Fibroblast of skin of right quadriceps (primary cell): ENCODE results near the gene KXD1.
"Not testable (repeated sequence)": the region's sequence is repeated elsewhere in the genome, so short reads cannot be mapped to it uniquely, and the experiment has no call there.

Experiments used
- DNase-seq: peaks from one replicate; pipeline ENCODE4 v3.0.0-alpha.2; 2013

KXD1 gene

GRCh38 chr19:18587561-18587960, 29.9 kb downstream of the KXD1 start:
- DNase-seq = no peak

- DNase-seq = no peak
These were observed 30.4 kb downstream of the KXD1 start for GRCh38 chr19:18587962-18588610.

- peak; percentile 76 for DNase-seq
These were observed 31.1 kb downstream of the KXD1 start, which contains the start of gene REX1BD for GRCh38 chr19:18588611-18589379. Gene REX1BD, plus strand, starts transcription at chr19:18588798. Its CDS starts 4 bp downstream, at chr19:18588802.

- peak; percentile 73 for DNase-seq
These were observed 32.0 kb downstream of the KXD1 start for GRCh38 chr19:18589380-18590272.

- peak; percentile 85 for DNase-seq
These were observed 32.9 kb downstream of the KXD1 start for GRCh38 chr19:18590273-18591272.

GRCh38 chr19:18591735-18592385, 34.2 kb downstream of the KXD1 start:
- peak; percentile 85 for DNase-seq

GRCh38 chr19:18592732-18593131, 35.1 kb downstream of the KXD1 start:
- DNase-seq = not testable (repeated sequence)

- DNase-seq = no peak
These were observed 35.9 kb downstream of the KXD1 start for GRCh38 chr19:18593367-18594095.

GRCh38 chr19:18594096-18594823, 36.6 kb downstream of the KXD1 start:
- DNase-seq = peak; percentile 65

GRCh38 chr19:18594824-18595373, 37.2 kb downstream of the KXD1 start:
- DNase-seq = no peak

GRCh38 chr19:18595475-18595874, 37.8 kb downstream of the KXD1 start:
- DNase-seq = no peak

- DNase-seq = no peak
These were observed 39.1 kb downstream of the KXD1 start for GRCh38 chr19:18596752-18597157.

GRCh38 chr19:18597809-18598660, 40.4 kb downstream of the KXD1 start:
- DNase-seq = no peak

GRCh38 chr19:18599485-18599884, 41.8 kb downstream of the KXD1 start:
- DNase-seq = no peak

- DNase-seq = not testable (repeated sequence)
These were observed 43.2 kb downstream of the KXD1 start for GRCh38 chr19:18600692-18601397.

- no peak for DNase-seq
These were observed 44.2 kb downstream of the KXD1 start for GRCh38 chr19:18601875-18602274.

GRCh38 chr19:18603255-18603957, 45.7 kb downstream of the KXD1 start:
- DNase-seq = no peak
